GM12878 (cell line): Measurements from ENCODE around the gene TRPM7. TPM values are rescaled to one million over a fixed set of nuclear protein-coding genes. Genes with fewer than 3 reads are reported as not detected.

ENCODE experiments used
- ATAC-seq: fragments of 200-7000 bp; cut with Tn5 transposase; 3 replicates; pipeline ENCODE4 v1.9.1; 2020; ENCODE audit warnings: mild to moderate bottlenecking, moderate library complexity
- BruUV-seq: library from RNA; stranded (reverse); fragments of 400-500 nt; replicated peaks from 2 replicates; lab custom pipeline; 2021; lab: Mats Ljungman, UMichigan
- CTCF ChIA-PET: fragments of 300-600 bp; sonication (Branson Sonifier 250); formaldehyde crosslinking; extraction: SDS; loops from one replicate; lab custom pipeline; 2021; ENCODE audit warnings: inconsistent platforms; lab: Yijun Ruan, JAX
- POLR2A ChIA-PET: fragments of 350-600 bp; formaldehyde crosslinking; extraction: SDS; loops from one replicate; lab custom pipeline; 2021; ENCODE audit warnings: inconsistent platforms; lab: Charles Lee
- RAD21 ChIA-PET: fragments of 300-600 bp; sonication (Branson Sonifier 250); formaldehyde crosslinking; loops from one replicate; lab custom pipeline; 2023; ENCODE audit warnings: antibody characterized with exemption; ENCODE audit not compliant: unreplicated experiment; lab: Charles Lee
- SMC1A ChIA-PET: fragments of 300-600 bp; sonication (Branson Sonifier 250); formaldehyde crosslinking; loops from one replicate; lab custom pipeline; 2023; ENCODE audit not compliant: unreplicated experiment, uncharacterized antibody; lab: Charles Lee
- DNase-seq: peaks from one replicate; pipeline ENCODE4 v3.0.0-alpha.2; 2011; ENCODE audit warnings: low read depth, low spot score
- FAIRE-seq: peaks from 3 replicates; lab custom pipeline; 2011; peaks lifted over from hg19 to GRCh38; lab: Jason Lieb, UNC
- H2AFZ ChIP-seq: 2 replicates; pipeline ENCODE4 v1.6.0; 2011; ENCODE audit warnings: low read depth, low read length, control low read depth; ENCODE audit not compliant: control insufficient read depth
- H3K27ac ChIP-seq: 2 replicates; pipeline ENCODE4 v1.5.1; 2011; ENCODE audit warnings: control low read depth; ENCODE audit not compliant: control insufficient read depth, insufficient read depth
- H3K27me3 ChIP-seq, 2 experiments: replicated peaks in 1 of 2; 2 replicates each; pipeline versions ENCODE4 v1.6.0 to v1.6.1; 2011; ENCODE audit warnings: low read length in 1 of 2; ENCODE audit not compliant: control insufficient read depth in 2 of 2, insufficient read depth in 2 of 2
- H3K36me3 ChIP-seq, 2 experiments: 2 replicates each; pipeline ENCODE4 v1.5.1; 2011; ENCODE audit warnings: low read length in 1 of 2; ENCODE audit not compliant: control insufficient read depth in 2 of 2, insufficient read depth in 2 of 2
- H3K4me1 ChIP-seq: 2 replicates; pipeline ENCODE4 v1.6.1; 2011; ENCODE audit warnings: mild to moderate bottlenecking, low read length, moderate library complexity, mixed read lengths; ENCODE audit not compliant: control insufficient read depth, insufficient read depth
- H3K4me2 ChIP-seq: 2 replicates; pipeline ENCODE4 v1.6.0; 2011; ENCODE audit warnings: control low read depth; ENCODE audit not compliant: control insufficient read depth, insufficient read depth
- H3K4me3 ChIP-seq: fragments of 200-600 bp; sonication (generic); 2 replicates; pipeline ENCODE4 v1.5.1; 2016
- H3K79me2 ChIP-seq: 2 replicates; pipeline ENCODE4 v1.6.0; 2011; ENCODE audit warnings: low read length; ENCODE audit not compliant: control insufficient read depth, insufficient read depth
- H3K9ac ChIP-seq: 2 replicates; pipeline ENCODE4 v1.8.0; 2011; ENCODE audit warnings: low read length, control low read depth, mixed read lengths; ENCODE audit not compliant: control insufficient read depth, insufficient read depth
- H3K9me3 ChIP-seq: replicated peaks from 3 replicates; pipeline ENCODE4 v1.5.1; 2011; ENCODE audit warnings: mild to moderate bottlenecking, low read length; ENCODE audit not compliant: control insufficient read depth, insufficient read depth
- H4K20me1 ChIP-seq: 2 replicates; pipeline ENCODE4 v1.6.0; 2011; ENCODE audit not compliant: control insufficient read depth, insufficient read depth
- BCLAF1 ChIP-seq: fragments of 450-650 bp; IDR thresholded peaks from 2 replicates; pipeline ENCODE4 v1.6.1; 2017; ENCODE audit warnings: antibody characterized with exemption, mild to moderate bottlenecking, moderate library complexity
- CHD2 ChIP-seq: IDR thresholded peaks from 2 replicates; pipeline ENCODE4 v1.6.1; 2011; ENCODE audit warnings: low read depth, low read length, improper control_type of control experiment, borderline replicate concordance
- CTCF ChIP-seq, 3 experiments: IDR thresholded peaks in 2 of 3; conservative IDR thresholded peaks in 1 of 3; 2 replicates each; pipeline ENCODE4 v1.5.1; 2011; ENCODE audit warnings: low read depth in 3 of 3, low read length in 3 of 3, mild to moderate bottlenecking in 3 of 3, control low read depth in 2 of 3, moderate library complexity in 2 of 3, inconsistent platforms in 1 of 3, mixed read lengths in 1 of 3; ENCODE audit not compliant: control insufficient read depth in 2 of 3, insufficient read depth in 1 of 3; ENCODE audit errors: extremely low read depth in 1 of 3
- DPF2 ChIP-seq: fragments of 450-650 bp; IDR thresholded peaks from 2 replicates; pipeline ENCODE4 v1.6.1; 2017; ENCODE audit warnings: mild to moderate bottlenecking
- ESRRA ChIP-seq: IDR thresholded peaks from 2 replicates; pipeline ENCODE4 v1.6.1; 2012; ENCODE audit warnings: mild to moderate bottlenecking, low read length, improper control_type of control experiment
- FOXM1 ChIP-seq: IDR thresholded peaks from 2 replicates; pipeline ENCODE4 v1.6.1; 2012; ENCODE audit warnings: low read depth, mild to moderate bottlenecking, inconsistent platforms, low read length, moderate library complexity
- HDAC6 ChIP-seq: fragments of 200-600 bp; sonication (generic); IDR thresholded peaks from one replicate; pipeline ENCODE4 v1.8.0; 2017; ENCODE audit warnings: antibody characterized with exemption; ENCODE audit not compliant: unreplicated experiment
- NR2C2 ChIP-seq: IDR thresholded peaks from 2 replicates; pipeline ENCODE4 v1.6.1; 2011; ENCODE audit warnings: borderline replicate concordance, low read depth; ENCODE audit not compliant: control insufficient read depth, insufficient read length
- PAX5 ChIP-seq: IDR thresholded peaks from 2 replicates; pipeline ENCODE4 v1.6.1; 2011; ENCODE audit warnings: low read depth, low read length, borderline replicate concordance
- PRDM15 ChIP-seq: fragments of 450-650 bp; formaldehyde crosslinking; IDR thresholded peaks from 2 replicates; pipeline ENCODE4 v1.4.0; 2020; ENCODE audit warnings: mild to moderate bottlenecking, moderate library complexity
- RBBP5 ChIP-seq: fragments of 200-600 bp; sonication (generic); conservative IDR thresholded peaks from 2 replicates; pipeline ENCODE4 v1.6.1; 2016
- SP1 ChIP-seq: IDR thresholded peaks from one replicate; pipeline ENCODE4 v1.6.1; 2011; ENCODE audit warnings: low read depth, low read length
- ZBTB11 ChIP-seq: fragments of 450-650 bp; formaldehyde crosslinking; IDR thresholded peaks from 2 replicates; pipeline ENCODE4 v1.5.0; 2022; ENCODE audit warnings: mild to moderate bottlenecking, missing genetic modification characterization
- WGBS: methylation state at CpG from one replicate; pipeline ENCODE4 v1.1.6; 2016; ENCODE audit warnings: low lambda C conversion rate; ENCODE audit not compliant: insufficient replicate concordance, insufficient coverage; ENCODE audit errors: missing lambda C conversion rate; 5-methylcytosine and 5-hydroxymethylcytosine counted together
- in situ Hi-C: fragments of 300-500 bp; cut with MboI; formaldehyde crosslinking; loops from 9 replicates; pipeline ENCODE4 v1.14.3; 2018; ENCODE audit warnings: mixed read lengths
- intact Hi-C: fragments of 100-400 bp; cut with micrococcal nuclease; formaldehyde crosslinking; loops from one replicate; pipeline ENCODE4 v1.14.2; 2022; ENCODE audit not compliant: unreplicated experiment
- polyA plus RNA-seq, 11 experiments: library from polyadenylated mRNA; depleted of rRNA in 4 of 11; unstranded in 6 of 11; stranded (reverse) in 5 of 11; fragments of >200 nt; fragmentation: Nextera tagmentation in 4 of 11; fragmentation: Illumina TruSeq in 1 of 11; extraction: Ambion mirVana in 4 of 11; extraction: Trizol in 1 of 11; gene quantifications; 1 replicate in 1 of 11; 2 replicates in 10 of 11; pipeline versions ENCODE4 v1.2.1 to v1.2.3, GENCODE V29; 2011 to 2016; ENCODE audit warnings: inconsistent platforms in 2 of 11, missing spikeins in 2 of 11, low read depth in 1 of 11
- total RNA-seq, 4 experiments: library from RNA; depleted of rRNA in 3 of 4; stranded (reverse); fragments of >200 nt in 3 of 4; fragmentation: Illumina TruSeq in 1 of 4; extraction: Trizol in 1 of 4; gene quantifications; 2 replicates each; pipeline versions ENCODE4 v1.2.1 to v1.2.3, GENCODE V29; 2013 to 2021

TRPM7 gene
- total and polyA plus RNA-seq, 10 of the 15 experiments (the other 5 are each of a cell fraction or from before 2014, with no cell fraction given): 4.5 to 49.7 (median 22.5) TPM

- no peaks in the 10 kb centered on the region for H3K27me3 ChIP-seq
- DNase-seq: no peak
- ChIA-PET RAD21 (no interaction called here), POLR2A (no interaction called here), SMC1A (interaction anchor here (0.7 kb wide), 1 partner anchor 12 kb away, joined by 3 read pairs; no protein-coding TSS in a partner anchor), CTCF (no interaction called here)
- H3K79me2 ChIP-seq: no peaks in the 10 kb centered on the region
- no TSS peak for BruUV-seq
- in situ Hi-C loops (no loop called here), intact Hi-C loops (no loop called here)
- no peak overlapping the region for H3K27ac ChIP-seq
- no peak overlapping the region for H3K4me2 ChIP-seq
- 81% methylated on average over 4 of the region's 4 CpGs for WGBS
- ATAC-seq: no peak
- no peaks in the 10 kb centered on the region for H3K36me3 ChIP-seq
- H3K9me3 ChIP-seq: no peaks in the 10 kb centered on the region
- no peak for FAIRE-seq
- H4K20me1 ChIP-seq: no peaks in the 10 kb centered on the region
- no peak overlapping the region for H3K9ac ChIP-seq
- no peak overlapping the region for H2AFZ ChIP-seq
- no peaks in the 10 kb centered on the region for H3K4me1 ChIP-seq
- H3K4me3 ChIP-seq: no peak overlapping the region
- TF ChIP-seq NR2C2: no peak
- no peak for TF ChIP-seq DPF2
- no peak for TF ChIP-seq HDAC6
- TF ChIP-seq CTCF (IDR thresholded peaks at IDR 0.05 in 2 of 3, conservative IDR thresholded peaks at IDR 0.05 in 1 of 3; ENCODE audit: control insufficient read depth in 2 of 3, extremely low read depth in 1 of 3, insufficient read depth in 1 of 3, low read depth in 3 of 3, low read length in 3 of 3): no peak
- no peak for TF ChIP-seq RBBP5
- TF ChIP-seq ZBTB11 (CRISPR knock-in tag): no peak
- no peak for TF ChIP-seq BCLAF1
- TF ChIP-seq PRDM15: no peak
- TF ChIP-seq CHD2: no peak
- TF ChIP-seq FOXM1: no peak
- TF ChIP-seq PAX5: no peak
- TF ChIP-seq ESRRA: no peak
- no peak for TF ChIP-seq SP1
Observed at GRCh38 chr15:50531766-50532165, 154.8 kb downstream of the TRPM7 start.
